Skeletal muscle tissue (tissue), 4 donors: ENCODE data around the gene UNC119B. TPM values are rescaled to one million over a fixed set of nuclear protein-coding genes. Genes with fewer than 3 reads are reported as not detected.
"Not testable (repeated sequence)": the region's sequence is repeated elsewhere in the genome, so short reads cannot be mapped to it uniquely, and the experiment has no call there.

Experiments
- H3K27ac ChIP-seq: one replicate; pipeline ENCODE4 v1.7.0; 2013; ENCODE audit warnings: mild to moderate bottlenecking, low read depth, low read length, inconsistent platforms
- H3K27me3 ChIP-seq, 3 donors: one replicate each; pipeline ENCODE4 v1.7.0; 2013; ENCODE audit warnings: low read length in 3 of 3; ENCODE audit not compliant: control insufficient read depth in 3 of 3, insufficient read depth in 3 of 3
- H3K36me3 ChIP-seq, 3 donors: one replicate each; pipeline ENCODE4 v1.7.0; 2013; ENCODE audit warnings: low read length in 3 of 3; ENCODE audit not compliant: control insufficient read depth in 3 of 3, insufficient read depth in 3 of 3
- H3K4me1 ChIP-seq, 3 donors: one replicate each; pipeline ENCODE4 v1.7.0; 2013; ENCODE audit warnings: low read length in 3 of 3, mild to moderate bottlenecking in 3 of 3; ENCODE audit not compliant: control insufficient read depth in 3 of 3, insufficient read depth in 3 of 3
- H3K4me3 ChIP-seq, 3 donors: one replicate each; pipeline ENCODE4 v1.7.0; 2013; ENCODE audit warnings: low read length in 3 of 3
- H3K9ac ChIP-seq, 3 donors: one replicate each; pipeline ENCODE4 v1.7.0; 2013; ENCODE audit warnings: low read length in 3 of 3, mild to moderate bottlenecking in 3 of 3, moderate library complexity in 2 of 3, low read depth in 1 of 3
- H3K9me3 ChIP-seq, 3 donors: one replicate each; pipeline ENCODE4 v1.7.0; 2013; ENCODE audit warnings: low read length in 3 of 3; ENCODE audit not compliant: control insufficient read depth in 3 of 3
- total RNA-seq: library from RNA; depleted of rRNA; stranded (reverse); fragments of >200 nt; gene quantifications from one replicate; pipeline ENCODE4 v1.2.3, GENCODE V29; 2014
- donor health status: Osteomylitis.

Gene UNC119B
- 7.3 TPM for total RNA-seq

- Histone ChIP-seq H3K27me3 (no peaks in the 10 kb centered on the region), H3K9ac (peak within 1 kb of the TSS; percentile 69 to 82 (median 73)), H3K4me1 (peaks cover 14 to 23% (median 20%) of the 10 kb centered on the region in 3 donors), H3K27ac (peak within 1 kb of the TSS; percentile 48), H3K9me3 (no peaks in the 10 kb centered on the region), H3K4me3 (peak within 1 kb of the TSS; percentile 76 to 85 (median 81)), H3K36me3 (peaks cover 10 to 14% (median 13%) of the 10 kb centered on the region in 3 donors)
Observed at GRCh38 chr12:120710031-120710804, at the start of gene UNC119B. UNC119B (plus strand) TSS chr12:120710458; CDS start chr12:120710475, 17 bp downstream.

GRCh38 chr12:120661432-120661831 is 48.8 kb upstream of the UNC119B start:
- peaks cover 0 to 4% (median 0%) of the 10 kb centered on the region in 3 donors for H3K27me3 ChIP-seq
- H3K27ac ChIP-seq: no peak overlapping the region
- H3K4me3 ChIP-seq: no peak overlapping the region
- no peaks in the 10 kb centered on the region for H3K36me3 ChIP-seq
- H3K4me1 ChIP-seq: peaks cover 0 to 2% (median 0%) of the 10 kb centered on the region in 3 donors
- no peak overlapping the region for H3K9ac ChIP-seq
- H3K9me3 ChIP-seq: no peaks in the 10 kb centered on the region

- Histone ChIP-seq H3K36me3 (no peaks in the 10 kb centered on the region), H3K9ac (no peak overlapping the region), H3K4me1 (peaks cover 0 to 2% (median 0%) of the 10 kb centered on the region in 3 donors), H3K4me3 (no peak overlapping the region), H3K27ac (no peak overlapping the region), H3K9me3 (no peaks in the 10 kb centered on the region), H3K27me3 (peaks cover 0 to 4% (median 0%) of the 10 kb centered on the region in 3 donors)
Observed at GRCh38 chr12:120662879-120663278, 47.4 kb upstream of the UNC119B start.

- peaks cover 0 to 4% (median 0%) of the 10 kb centered on the region in 3 donors for H3K27me3 ChIP-seq
- H3K36me3 ChIP-seq: no peaks in the 10 kb centered on the region
- H3K9ac ChIP-seq: no peak overlapping the region
- no peak overlapping the region for H3K27ac ChIP-seq
- peaks cover 0 to 2% (median 0%) of the 10 kb centered on the region in 3 donors for H3K4me1 ChIP-seq
- no peaks in the 10 kb centered on the region for H3K9me3 ChIP-seq
- H3K4me3 ChIP-seq: no peak overlapping the region
Observed at GRCh38 chr12:120663741-120664140, 46.5 kb upstream of the UNC119B start.

- Histone ChIP-seq H3K27me3 (no peaks in the 10 kb centered on the region), H3K4me3 (no peak overlapping the region), H3K27ac (no peak overlapping the region), H3K9me3 (no peaks in the 10 kb centered on the region), H3K36me3 (no peaks in the 10 kb centered on the region), H3K4me1 (no peaks in the 10 kb centered on the region), H3K9ac (no peak overlapping the region)
Observed at GRCh38 chr12:120666571-120667390, 43.5 kb upstream of the UNC119B start.

GRCh38 chr12:120668091-120668867 is 42.0 kb upstream of the UNC119B start:
- no peaks in the 10 kb centered on the region for H3K9me3 ChIP-seq
- H3K27ac ChIP-seq: no peak overlapping the region
- H3K36me3 ChIP-seq: no peaks in the 10 kb centered on the region
- no peaks in the 10 kb centered on the region for H3K4me1 ChIP-seq
- no peak overlapping the region for H3K4me3 ChIP-seq
- H3K9ac ChIP-seq: no peak overlapping the region
- no peaks in the 10 kb centered on the region for H3K27me3 ChIP-seq

GRCh38 chr12:120668868-120669840 is 41.1 kb upstream of the UNC119B start:
- H3K4me1 ChIP-seq: no peaks in the 10 kb centered on the region
- no peaks in the 10 kb centered on the region for H3K9me3 ChIP-seq
- peak overlapping the region in 1 of 3 donors; percentile 33 for H3K9ac ChIP-seq
- H3K36me3 ChIP-seq: no peaks in the 10 kb centered on the region
- no peaks in the 10 kb centered on the region for H3K27me3 ChIP-seq
- H3K4me3 ChIP-seq: no peak overlapping the region
- H3K27ac ChIP-seq: no peak overlapping the region

GRCh38 chr12:120670237-120670636 is 40.0 kb upstream of the UNC119B start:
- not testable (repeated sequence) for H3K36me3 ChIP-seq, H3K4me1 ChIP-seq, H3K9me3 ChIP-seq, H3K4me3 ChIP-seq, H3K27ac ChIP-seq, H3K27me3 ChIP-seq, H3K9ac ChIP-seq

GRCh38 chr12:120670667-120671066 is 39.6 kb upstream of the UNC119B start:
- Histone ChIP-seq H3K9me3 (no peaks in the 10 kb centered on the region), H3K36me3 (no peaks in the 10 kb centered on the region), H3K27ac (no peak overlapping the region), H3K4me1 (no peaks in the 10 kb centered on the region), H3K27me3 (no peaks in the 10 kb centered on the region), H3K9ac (no peak overlapping the region), H3K4me3 (no peak overlapping the region)
